Measurements from ENCODE around the gene CELF5.

DNA sequence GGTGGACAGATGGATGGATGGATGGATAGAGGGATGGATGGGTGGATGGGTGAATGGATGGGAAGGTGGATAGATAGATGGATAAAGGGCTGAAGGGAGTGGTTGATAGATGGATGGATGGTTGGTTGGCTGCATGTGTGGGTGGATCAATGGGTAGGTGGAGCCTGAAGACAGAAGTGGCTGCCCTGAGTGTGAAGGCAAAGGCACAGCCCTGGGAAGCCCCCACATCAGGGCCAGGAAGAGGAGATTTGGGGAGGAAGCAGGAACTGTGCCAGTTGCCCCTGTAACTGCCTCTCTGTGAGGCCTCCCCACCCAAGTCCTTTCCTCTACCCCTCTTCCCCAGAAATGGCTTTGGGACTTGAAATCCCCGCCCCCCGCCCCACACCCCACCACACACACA lies 98.6 kb downstream of the CELF5 start:
- TF ChIP-seq POLR2AphosphoS5 (IDR thresholded peaks at IDR 0.05; ENCODE audit: low read depth, low read length) (no peak), TCF7L2 (IDR thresholded peaks at IDR 0.05; ENCODE audit: low read depth, low read length) (no peak)
- TF ChIP-seq, protein P1, sequence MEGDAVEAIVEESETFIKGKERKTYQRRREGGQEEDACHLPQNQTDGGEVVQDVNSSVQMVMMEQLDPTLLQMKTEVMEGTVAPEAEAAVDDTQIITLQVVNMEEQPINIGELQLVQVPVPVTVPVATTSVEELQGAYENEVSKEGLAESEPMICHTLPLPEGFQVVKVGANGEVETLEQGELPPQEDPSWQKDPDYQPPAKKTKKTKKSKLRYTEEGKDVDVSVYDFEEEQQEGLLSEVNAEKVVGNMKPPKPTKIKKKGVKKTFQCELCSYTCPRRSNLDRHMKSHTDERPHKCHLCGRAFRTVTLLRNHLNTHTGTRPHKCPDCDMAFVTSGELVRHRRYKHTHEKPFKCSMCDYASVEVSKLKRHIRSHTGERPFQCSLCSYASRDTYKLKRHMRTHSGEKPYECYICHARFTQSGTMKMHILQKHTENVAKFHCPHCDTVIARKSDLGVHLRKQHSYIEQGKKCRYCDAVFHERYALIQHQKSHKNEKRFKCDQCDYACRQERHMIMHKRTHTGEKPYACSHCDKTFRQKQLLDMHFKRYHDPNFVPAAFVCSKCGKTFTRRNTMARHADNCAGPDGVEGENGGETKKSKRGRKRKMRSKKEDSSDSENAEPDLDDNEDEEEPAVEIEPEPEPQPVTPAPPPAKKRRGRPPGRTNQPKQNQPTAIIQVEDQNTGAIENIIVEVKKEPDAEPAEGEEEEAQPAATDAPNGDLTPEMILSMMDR (IDR thresholded peaks at IDR 0.05), result no peak
- TF ChIP-seq, protein P2, sequence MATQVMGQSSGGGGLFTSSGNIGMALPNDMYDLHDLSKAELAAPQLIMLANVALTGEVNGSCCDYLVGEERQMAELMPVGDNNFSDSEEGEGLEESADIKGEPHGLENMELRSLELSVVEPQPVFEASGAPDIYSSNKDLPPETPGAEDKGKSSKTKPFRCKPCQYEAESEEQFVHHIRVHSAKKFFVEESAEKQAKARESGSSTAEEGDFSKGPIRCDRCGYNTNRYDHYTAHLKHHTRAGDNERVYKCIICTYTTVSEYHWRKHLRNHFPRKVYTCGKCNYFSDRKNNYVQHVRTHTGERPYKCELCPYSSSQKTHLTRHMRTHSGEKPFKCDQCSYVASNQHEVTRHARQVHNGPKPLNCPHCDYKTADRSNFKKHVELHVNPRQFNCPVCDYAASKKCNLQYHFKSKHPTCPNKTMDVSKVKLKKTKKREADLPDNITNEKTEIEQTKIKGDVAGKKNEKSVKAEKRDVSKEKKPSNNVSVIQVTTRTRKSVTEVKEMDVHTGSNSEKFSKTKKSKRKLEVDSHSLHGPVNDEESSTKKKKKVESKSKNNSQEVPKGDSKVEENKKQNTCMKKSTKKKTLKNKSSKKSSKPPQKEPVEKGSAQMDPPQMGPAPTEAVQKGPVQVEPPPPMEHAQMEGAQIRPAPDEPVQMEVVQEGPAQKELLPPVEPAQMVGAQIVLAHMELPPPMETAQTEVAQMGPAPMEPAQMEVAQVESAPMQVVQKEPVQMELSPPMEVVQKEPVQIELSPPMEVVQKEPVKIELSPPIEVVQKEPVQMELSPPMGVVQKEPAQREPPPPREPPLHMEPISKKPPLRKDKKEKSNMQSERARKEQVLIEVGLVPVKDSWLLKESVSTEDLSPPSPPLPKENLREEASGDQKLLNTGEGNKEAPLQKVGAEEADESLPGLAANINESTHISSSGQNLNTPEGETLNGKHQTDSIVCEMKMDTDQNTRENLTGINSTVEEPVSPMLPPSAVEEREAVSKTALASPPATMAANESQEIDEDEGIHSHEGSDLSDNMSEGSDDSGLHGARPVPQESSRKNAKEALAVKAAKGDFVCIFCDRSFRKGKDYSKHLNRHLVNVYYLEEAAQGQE (IDR thresholded peaks at IDR 0.05; ENCODE audit: insufficient read depth in 1 of 2, low read depth in 2 of 2, low read length in 1 of 2), result no peak
